Measurements from ENCODE around the gene ELOA.

DNA sequence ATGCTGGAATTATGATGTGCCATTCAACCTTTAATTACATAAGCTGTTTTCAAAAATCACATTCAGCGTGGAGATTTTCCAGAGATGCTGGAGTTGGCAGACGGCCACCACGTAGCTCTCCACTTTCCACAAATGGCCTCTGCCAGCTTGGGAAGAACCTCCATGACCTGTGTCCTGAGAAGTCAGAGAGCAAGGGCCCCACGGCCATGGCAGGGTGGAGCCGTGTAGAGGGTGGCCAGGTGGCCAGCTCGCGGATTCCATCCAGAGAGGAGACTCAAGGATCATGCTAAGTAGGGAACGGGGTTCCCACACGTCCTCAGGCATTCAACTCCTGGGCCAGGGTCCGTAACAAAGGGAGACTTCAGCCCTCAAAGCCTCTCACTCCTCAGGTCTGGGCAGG lies 58.6 kb downstream of the ELOA start:
- TF ChIP-seq POLR2A (IDR thresholded peaks at IDR 0.05), result no peak
- no peak for TF ChIP-seq CTCF (IDR thresholded peaks at IDR 0.05)
